Astrocyte of the spinal cord (primary cell): Measurements from ENCODE around the gene CIP2A.

Source experiments
- DNase-seq: peaks from one replicate; pipeline ENCODE4 v3.0.0; 2011; ENCODE audit warnings: low read depth, low spot score
- H3K4me3 ChIP-seq: 2 replicates; pipeline ENCODE4 v1.5.1; 2011; ENCODE audit warnings: low read depth, mild to moderate bottlenecking, low read length, moderate library complexity
- CTCF ChIP-seq: IDR thresholded peaks from 2 replicates; pipeline ENCODE4 v1.5.1; 2012; ENCODE audit warnings: low read depth, mild to moderate bottlenecking, low read length, inconsistent platforms
- in situ Hi-C: cut with HindIII; loops from 2 replicates; pipeline ENCODE4 v1.10.0; 2017; ENCODE audit warnings: low sequenced_read_pairs

CIP2A gene

GRCh38 chr3:108524537-108524936 is 64.7 kb downstream of the CIP2A start:
- TF ChIP-seq CTCF = no peak
- no peak overlapping the region for H3K4me3 ChIP-seq
- in situ Hi-C loops = no loop called here
- peak; percentile 37 for DNase-seq

- DNase-seq = peak; percentile 22
- in situ Hi-C loops = no loop called here
- TF ChIP-seq CTCF = no peak
- H3K4me3 ChIP-seq = no peak overlapping the region
These were observed 70.3 kb downstream of the CIP2A start for GRCh38 chr3:108518895-108519294.

- no peak for TF ChIP-seq CTCF
- DNase-seq = no peak
- in situ Hi-C loops = no loop called here
- H3K4me3 ChIP-seq = no peak overlapping the region
These were observed 72.4 kb downstream of the CIP2A start for GRCh38 chr3:108516881-108517280.

GRCh38 chr3:108513961-108514360 is 75.3 kb downstream of the CIP2A start:
- TF ChIP-seq CTCF = no peak
- no peak overlapping the region for H3K4me3 ChIP-seq
- in situ Hi-C loops = no loop called here
- DNase-seq = peak; percentile 6

- no peak for DNase-seq
- in situ Hi-C loops = no loop called here
- H3K4me3 ChIP-seq = no peak overlapping the region
- TF ChIP-seq CTCF = no peak
These were observed 76.6 kb downstream of the CIP2A start for GRCh38 chr3:108512671-108513070.

- H3K4me3 ChIP-seq = no peak overlapping the region
- no peak for TF ChIP-seq CTCF
- no peak for DNase-seq
- in situ Hi-C loops = no loop called here
These were observed 77.7 kb downstream of the CIP2A start for GRCh38 chr3:108511490-108511889.

- no peak for DNase-seq
- in situ Hi-C loops = no loop called here
These were observed 78.2 kb downstream of the CIP2A start for GRCh38 chr3:108511055-108511454.

More at GRCh38 chr3:108511055-108511454, 78.2 kb downstream of the CIP2A start:
- H3K4me3 ChIP-seq = no peak overlapping the region
- TF ChIP-seq CTCF = no peak
